Adipocyte (in vitro differentiated cells): ENCODE results near the gene CDC34.

ENCODE experiments used
- DNase-seq: peaks from one replicate; pipeline ENCODE4 v3.0.0-alpha.2; 2015; ENCODE audit warnings: low read depth
- H3K27me3 ChIP-seq: replicated peaks from 2 replicates; pipeline ENCODE4 v1.7.0; 2013; ENCODE audit warnings: mild to moderate bottlenecking, low read length, moderate library complexity; ENCODE audit not compliant: control insufficient read depth, insufficient read depth
- H3K36me3 ChIP-seq: 2 replicates; pipeline ENCODE4 v1.7.0; 2013; ENCODE audit warnings: low read length, mild to moderate bottlenecking, moderate library complexity; ENCODE audit not compliant: control insufficient read depth, insufficient read depth, severe bottlenecking
- H3K4me1 ChIP-seq: 2 replicates; pipeline ENCODE4 v1.7.0; 2013; ENCODE audit warnings: mild to moderate bottlenecking, low read length, moderate library complexity; ENCODE audit not compliant: control insufficient read depth, insufficient read depth
- H3K4me3 ChIP-seq: 2 replicates; pipeline ENCODE4 v1.7.0; 2013; ENCODE audit warnings: mild to moderate bottlenecking, low read length, moderate library complexity
- H3K9ac ChIP-seq: 2 replicates; pipeline ENCODE4 v1.7.0; 2013; ENCODE audit warnings: mild to moderate bottlenecking, low read length, moderate library complexity
- H3K9me3 ChIP-seq: 2 replicates; pipeline ENCODE4 v1.7.0; 2013; ENCODE audit warnings: mild to moderate bottlenecking, low read length, moderate library complexity; ENCODE audit not compliant: control insufficient read depth

Gene CDC34

DNA sequence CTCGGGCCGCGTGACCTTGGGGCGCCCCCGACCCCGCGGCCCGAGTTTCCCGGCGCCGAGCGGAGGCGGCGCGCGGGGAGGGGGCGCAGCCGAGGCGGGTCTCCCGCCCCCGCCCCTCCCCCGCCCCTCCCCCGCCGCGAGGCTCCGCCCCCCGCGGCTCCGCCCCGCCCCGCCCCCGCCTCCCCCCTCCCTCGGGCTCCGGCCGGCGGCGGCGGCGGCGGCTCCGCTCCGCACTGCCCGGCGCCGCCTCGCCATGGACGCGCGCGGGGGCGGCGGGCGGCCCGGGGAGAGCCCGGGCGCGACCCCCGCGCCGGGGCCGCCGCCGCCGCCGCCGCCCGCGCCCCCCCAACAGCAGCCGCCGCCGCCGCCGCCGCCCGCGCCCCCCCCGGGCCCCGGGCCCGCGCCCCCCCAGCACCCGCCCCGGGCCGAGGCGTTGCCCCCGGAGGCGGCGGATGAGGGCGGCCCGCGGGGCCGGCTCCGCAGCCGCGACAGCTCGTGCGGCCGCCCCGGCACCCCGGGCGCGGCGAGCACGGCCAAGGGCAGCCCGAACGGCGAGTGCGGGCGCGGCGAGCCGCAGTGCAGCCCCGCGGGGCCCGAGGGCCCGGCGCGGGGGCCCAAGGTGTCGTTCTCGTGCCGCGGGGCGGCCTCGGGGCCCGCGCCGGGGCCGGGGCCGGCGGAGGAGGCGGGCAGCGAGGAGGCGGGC is 58.3 kb downstream of the CDC34 start, which contains the start of gene HCN2:
HCN2 (plus strand) TSS at position 189 of the 703 bp plus-strand sequence; CDS start at position 254, 65 bp downstream.
- Histone ChIP-seq H3K27me3 (peaks cover 5% of the 10 kb centered on the region), H3K36me3 (no peaks in the 10 kb centered on the region), H3K9me3 (no peaks in the 10 kb centered on the region), H3K4me1 (peaks cover 6% of the 10 kb centered on the region), H3K9ac (no peak within 1 kb of the TSS), H3K4me3 (no peak within 1 kb of the TSS)
- DNase-seq, result peak; percentile 53

DNA sequence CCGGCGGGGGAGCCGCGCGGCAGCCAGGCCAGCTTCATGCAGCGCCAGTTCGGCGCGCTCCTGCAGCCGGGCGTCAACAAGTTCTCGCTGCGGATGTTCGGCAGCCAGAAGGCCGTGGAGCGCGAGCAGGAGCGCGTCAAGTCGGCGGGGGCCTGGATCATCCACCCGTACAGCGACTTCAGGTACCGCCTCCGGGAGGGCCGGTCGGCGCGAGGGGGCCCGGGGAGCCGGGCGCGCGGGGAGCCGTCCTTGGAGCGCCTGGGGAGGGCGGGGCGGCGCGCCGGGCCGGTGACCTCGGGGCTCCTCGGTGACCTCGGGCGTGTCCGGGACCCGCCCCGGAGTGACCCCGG is 58.8 kb downstream of the CDC34 start:
- Histone ChIP-seq H3K4me3 (no peak overlapping the region), H3K4me1 (peaks cover 6% of the 10 kb centered on the region), H3K9me3 (no peaks in the 10 kb centered on the region), H3K9ac (no peak overlapping the region), H3K36me3 (no peaks in the 10 kb centered on the region), H3K27me3 (peaks cover 5% of the 10 kb centered on the region)
- peak; percentile 58 for DNase-seq

DNA sequence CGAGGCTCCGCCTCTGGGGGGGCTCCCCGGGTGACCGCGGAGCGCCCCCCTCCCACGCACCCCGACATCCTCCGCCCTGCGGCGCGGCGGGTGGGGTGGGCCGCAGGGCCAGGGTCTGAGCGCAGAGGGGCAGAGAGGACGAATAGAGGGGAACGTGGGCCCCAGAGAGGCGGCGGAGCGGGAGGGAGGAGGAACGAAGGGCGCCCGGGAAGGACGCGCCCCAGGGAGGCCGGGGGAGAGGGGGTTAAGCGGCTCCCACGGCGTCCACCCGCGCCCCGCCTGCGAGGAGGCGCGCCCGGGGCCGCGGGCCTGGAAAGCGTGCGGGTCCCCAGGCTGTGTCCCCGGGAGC is 59.2 kb downstream of the CDC34 start:
- Histone ChIP-seq H3K27me3 (peaks cover 5% of the 10 kb centered on the region), H3K9ac (no peak overlapping the region), H3K36me3 (no peaks in the 10 kb centered on the region), H3K4me3 (no peak overlapping the region), H3K4me1 (peaks cover 6% of the 10 kb centered on the region), H3K9me3 (no peaks in the 10 kb centered on the region)
- no peak for DNase-seq

GRCh38 chr19:591099-591958 is 59.8 kb downstream of the CDC34 start:
- peak; percentile 71 for DNase-seq
- no peaks in the 10 kb centered on the region for H3K9me3 ChIP-seq
- no peak overlapping the region for H3K9ac ChIP-seq
- peaks cover 6% of the 10 kb centered on the region for H3K4me1 ChIP-seq
- no peak overlapping the region for H3K4me3 ChIP-seq
- H3K27me3 ChIP-seq, result peaks cover 8% of the 10 kb centered on the region
- H3K36me3 ChIP-seq, result no peaks in the 10 kb centered on the region
